Rectal smooth muscle tissue (tissue), 1 donor: ENCODE measurements around the gene ESYT1.
A peak's percentile ranks its signal among the peaks of the same experiment; 100 is the strongest.
"Not testable (repeated sequence)": the region's sequence is repeated elsewhere in the genome, so short reads cannot be mapped to it uniquely, and the experiment has no call there.

ENCODE experiments used
- H3K27ac ChIP-seq: one replicate; pipeline ENCODE4 v1.7.0; 2013; ENCODE audit warnings: low read depth, low read length, inconsistent platforms
- H3K27me3 ChIP-seq: one replicate; pipeline ENCODE4 v1.7.0; 2013; ENCODE audit warnings: low read length; ENCODE audit not compliant: control insufficient read depth, insufficient read depth
- H3K36me3 ChIP-seq: one replicate; pipeline ENCODE4 v1.7.0; 2013; ENCODE audit warnings: low read length; ENCODE audit not compliant: control insufficient read depth, insufficient read depth
- H3K4me1 ChIP-seq: one replicate; pipeline ENCODE4 v1.7.0; 2013; ENCODE audit warnings: low read length; ENCODE audit not compliant: control insufficient read depth, insufficient read depth
- H3K4me3 ChIP-seq: one replicate; pipeline ENCODE4 v1.7.0; 2013; ENCODE audit warnings: low read length
- H3K9ac ChIP-seq: one replicate; pipeline ENCODE4 v1.7.0; 2013; ENCODE audit warnings: low read length

ESYT1 gene

DNA sequence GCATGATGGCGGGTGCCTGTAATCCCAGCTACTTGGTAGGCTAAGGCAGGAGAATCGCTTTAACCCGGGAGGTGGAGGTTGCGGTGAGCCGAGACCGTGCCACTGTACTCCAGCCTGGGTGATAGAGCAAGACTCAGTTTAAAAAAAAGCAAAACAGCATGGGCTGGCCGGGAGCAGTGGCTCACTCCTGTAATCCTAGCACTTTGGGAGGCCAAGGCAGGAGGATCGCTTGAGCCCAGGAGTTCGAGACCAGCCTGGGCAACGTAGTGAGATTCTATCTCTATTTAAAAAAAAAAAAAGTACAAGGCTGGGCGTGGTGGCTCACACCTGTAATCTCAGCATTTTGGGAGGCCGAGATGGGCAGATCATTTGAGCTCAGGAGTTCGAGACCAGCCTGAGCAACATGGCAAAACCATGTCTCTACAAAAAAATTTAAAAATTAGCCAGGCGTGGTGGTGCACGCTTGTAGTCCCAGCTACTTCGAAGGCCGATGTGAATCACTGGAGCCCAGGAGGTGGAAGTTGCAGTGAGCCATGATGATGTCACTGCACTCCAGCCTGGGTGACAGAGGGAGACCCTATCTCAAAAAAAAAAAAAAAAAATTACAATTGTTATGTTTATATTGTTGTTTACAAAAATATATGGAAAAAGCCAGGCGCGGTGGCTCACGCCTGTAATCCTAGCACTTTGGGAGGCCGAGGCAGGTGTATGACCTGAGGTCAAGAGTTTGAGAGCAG, 28.6 kb downstream of the ESYT1 start:
- H3K9ac ChIP-seq, H3K27me3 ChIP-seq: not testable (repeated sequence)
- H3K36me3 ChIP-seq, result peaks cover 24% of the 10 kb centered on the region
- peak overlapping the region; percentile 99 for H3K4me3 ChIP-seq
- H3K27ac ChIP-seq, result peak overlapping the region; percentile 88
- peaks cover 17% of the 10 kb centered on the region for H3K4me1 ChIP-seq

DNA sequence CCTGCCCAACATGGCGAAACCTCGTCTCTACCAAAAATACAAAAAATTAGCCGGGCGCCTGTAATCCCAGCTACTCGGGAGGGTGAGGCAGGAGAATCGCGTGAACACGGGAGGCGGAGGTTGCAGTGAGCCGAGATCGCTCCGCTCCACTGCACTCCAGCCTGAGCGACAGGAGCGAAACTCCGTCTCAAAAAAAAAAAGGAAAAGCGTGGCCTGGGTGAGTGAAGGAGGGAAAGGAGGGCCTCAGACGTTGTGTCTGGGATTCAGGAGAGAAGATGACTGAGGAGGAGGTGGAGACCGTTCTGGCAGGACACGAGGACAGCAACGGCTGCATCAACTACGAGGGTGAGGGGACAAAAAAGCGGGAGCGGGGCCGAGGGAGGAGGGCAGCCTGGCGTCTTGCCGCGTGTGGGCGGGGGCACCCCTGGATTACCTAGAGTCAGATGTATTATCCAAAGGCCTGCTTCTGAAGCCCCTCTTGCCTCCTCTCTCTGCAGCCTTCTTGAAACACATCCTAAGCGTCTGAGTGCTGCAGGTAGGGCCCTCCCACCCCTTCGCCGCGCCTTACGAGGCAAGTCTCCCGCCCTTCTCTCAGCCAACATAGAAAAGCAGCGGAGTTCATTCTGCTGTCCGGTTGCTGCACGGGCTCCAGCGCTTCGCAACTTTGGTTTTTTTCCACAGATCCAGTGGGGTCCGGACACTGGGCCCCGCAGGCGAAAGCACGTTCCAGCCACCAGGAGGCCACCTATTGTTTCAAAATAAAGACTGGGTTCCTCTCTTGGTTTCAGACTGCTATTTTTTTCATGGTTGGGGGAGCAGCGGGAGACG, 29.3 kb downstream of the ESYT1 start:
- peaks cover 32% of the 10 kb centered on the region for H3K36me3 ChIP-seq
- H3K27ac ChIP-seq, result peak overlapping the region; percentile 88
- H3K4me3 ChIP-seq, result peak overlapping the region; percentile 99
- H3K4me1 ChIP-seq, result peaks cover 20% of the 10 kb centered on the region
- H3K9ac ChIP-seq, result peak overlapping the region; percentile 49
- H3K27me3 ChIP-seq, result no peaks in the 10 kb centered on the region

DNA sequence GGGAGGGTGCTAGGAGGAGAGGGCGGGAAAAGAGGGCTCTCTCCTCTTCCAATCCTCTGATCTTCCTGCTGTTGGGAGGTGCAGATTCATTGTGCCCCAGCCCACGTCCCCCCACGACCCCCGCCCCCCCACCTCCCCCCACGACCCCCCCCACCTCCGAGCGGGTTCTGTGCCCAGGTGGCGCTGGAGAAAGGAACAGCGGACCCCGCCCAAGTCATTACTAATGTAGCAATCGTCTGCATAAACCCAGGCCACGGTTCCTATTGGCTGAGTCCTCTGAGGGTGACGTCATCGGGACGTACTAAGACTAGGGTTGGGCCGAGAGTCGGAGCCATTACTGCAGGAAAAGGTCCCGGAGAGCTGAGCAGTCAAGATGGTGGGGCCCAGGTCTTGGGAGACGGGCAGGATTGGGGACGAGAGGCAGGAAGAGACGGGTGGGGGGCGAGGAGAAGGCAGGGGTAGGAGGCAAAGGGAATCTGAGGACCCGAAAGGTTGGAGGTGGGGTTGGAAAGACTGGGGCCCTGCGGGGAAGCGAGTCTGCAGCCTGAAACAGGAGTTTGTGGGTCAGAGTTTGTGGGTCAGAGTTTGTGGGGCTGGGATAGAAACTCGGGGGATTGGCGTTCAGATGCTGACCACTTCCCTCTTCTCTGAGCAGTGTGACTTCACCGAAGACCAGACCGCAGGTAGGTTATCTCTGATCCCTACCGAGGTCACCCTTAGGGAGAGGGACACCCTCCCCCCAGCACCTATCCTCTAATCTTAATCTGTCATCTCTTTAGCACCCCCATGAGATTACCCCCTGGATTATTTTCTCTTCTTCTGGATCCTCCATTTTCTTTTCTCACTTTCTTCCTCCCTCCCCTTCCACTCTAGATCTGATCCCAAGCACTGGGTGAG, 30.2 kb downstream of the ESYT1 start, which contains the start of gene MYL6:
Gene MYL6 (plus strand): TSS at position 331 of the 897 bp plus-strand sequence. CDS start 43 bp downstream, at position 374.
- peaks cover 37% of the 10 kb centered on the region for H3K36me3 ChIP-seq
- H3K4me1 ChIP-seq, result peaks cover 19% of the 10 kb centered on the region
- H3K27me3 ChIP-seq, result no peaks in the 10 kb centered on the region
- H3K9ac ChIP-seq, result peak within 1 kb of the TSS; percentile 99
- H3K27ac ChIP-seq, result peak within 1 kb of the TSS; percentile 99
- H3K4me3 ChIP-seq, result peak within 1 kb of the TSS; percentile 99

DNA sequence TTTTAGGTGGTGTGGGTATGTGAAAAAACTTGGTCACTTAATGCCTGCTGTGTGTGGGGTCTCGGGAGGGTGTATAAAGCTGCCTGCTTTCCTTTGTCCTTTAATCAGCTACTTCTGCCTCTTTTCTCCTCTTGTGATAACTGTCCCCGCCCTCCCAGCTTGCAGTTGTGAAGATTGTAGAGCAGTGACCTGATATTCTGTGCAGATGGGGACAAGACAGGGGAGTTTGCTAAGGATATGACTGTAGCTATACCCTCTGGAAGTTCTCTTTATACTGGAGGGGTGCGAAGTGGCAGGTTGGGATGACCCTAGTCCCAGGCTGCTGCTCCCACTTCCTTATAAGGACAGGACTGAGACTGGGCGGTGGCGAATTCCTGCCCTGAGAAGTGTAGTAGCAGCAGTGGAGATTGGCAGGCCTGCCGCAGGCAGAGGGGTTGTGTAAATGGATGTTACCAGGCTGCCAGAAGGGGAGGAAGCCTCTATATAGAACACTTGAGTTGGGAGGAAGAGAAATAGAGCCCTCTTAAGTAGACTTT, 30.9 kb downstream of the ESYT1 start:
- peaks cover 19% of the 10 kb centered on the region for H3K4me1 ChIP-seq
- H3K27ac ChIP-seq, result peak overlapping the region; percentile 99
- H3K4me3 ChIP-seq, result peak overlapping the region; percentile 99
- H3K27me3 ChIP-seq, result no peaks in the 10 kb centered on the region
- H3K36me3 ChIP-seq, result peaks cover 37% of the 10 kb centered on the region
- H3K9ac ChIP-seq, result peak overlapping the region; percentile 99

DNA sequence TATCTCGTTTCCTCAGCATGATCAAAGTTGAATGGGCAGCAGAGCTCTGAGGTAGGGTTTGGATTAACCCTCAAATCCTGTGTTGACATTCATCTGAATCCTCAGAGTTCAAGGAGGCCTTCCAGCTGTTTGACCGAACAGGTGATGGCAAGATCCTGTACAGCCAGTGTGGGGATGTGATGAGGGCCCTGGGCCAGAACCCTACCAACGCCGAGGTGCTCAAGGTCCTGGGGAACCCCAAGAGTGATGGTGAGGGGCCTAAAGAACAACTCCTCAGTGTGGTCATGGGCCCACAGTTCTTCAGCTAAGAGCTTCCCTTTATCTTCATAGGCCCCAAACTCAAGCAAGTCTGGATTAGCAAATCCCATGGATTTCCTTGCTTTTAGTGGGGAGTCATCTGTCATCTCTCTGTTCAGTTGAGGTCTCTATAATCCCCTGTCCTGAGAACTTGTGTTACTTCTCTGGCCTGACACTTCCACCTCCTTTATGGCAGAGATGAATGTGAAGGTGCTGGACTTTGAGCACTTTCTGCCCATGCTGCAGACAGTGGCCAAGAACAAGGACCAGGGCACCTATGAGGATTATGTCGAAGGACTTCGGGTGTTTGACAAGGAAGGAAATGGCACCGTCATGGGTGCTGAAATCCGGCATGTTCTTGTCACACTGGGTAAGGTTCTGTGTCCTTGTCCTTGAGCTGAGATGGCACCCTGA, 31.6 kb downstream of the ESYT1 start:
- H3K4me3 ChIP-seq, result peak overlapping the region; percentile 99
- no peaks in the 10 kb centered on the region for H3K27me3 ChIP-seq
- peak overlapping the region; percentile 99 for H3K27ac ChIP-seq
- peaks cover 19% of the 10 kb centered on the region for H3K4me1 ChIP-seq
- H3K36me3 ChIP-seq, result peaks cover 37% of the 10 kb centered on the region
- peak overlapping the region; percentile 99 for H3K9ac ChIP-seq

DNA sequence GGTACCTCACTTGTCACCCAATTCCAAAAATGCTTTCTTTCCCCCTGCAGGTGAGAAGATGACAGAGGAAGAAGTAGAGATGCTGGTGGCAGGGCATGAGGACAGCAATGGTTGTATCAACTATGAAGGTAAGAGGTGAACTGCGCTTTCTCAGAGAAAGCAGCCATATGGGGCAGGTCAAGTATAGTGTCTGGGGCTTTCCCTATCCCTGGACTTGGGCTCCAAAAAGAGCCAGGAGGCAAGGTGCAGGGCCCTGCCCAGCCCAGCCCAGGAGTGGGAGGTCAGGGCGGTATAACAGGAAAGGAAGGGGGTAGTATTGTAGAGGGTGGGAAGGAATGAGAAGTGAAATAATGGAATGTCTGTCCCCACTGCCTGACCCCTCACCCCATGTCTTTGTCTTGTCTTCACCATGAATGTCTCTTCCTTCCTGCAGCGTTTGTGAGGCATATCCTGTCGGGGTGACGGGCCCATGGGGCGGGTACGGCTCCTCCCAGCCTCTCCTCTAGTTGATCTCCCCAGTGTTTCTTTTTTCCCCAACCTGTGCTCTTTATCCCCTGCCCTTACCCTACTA, 32.2 kb downstream of the ESYT1 start:
- H3K9ac ChIP-seq, result peak overlapping the region; percentile 99
- peak overlapping the region; percentile 99 for H3K4me3 ChIP-seq
- H3K4me1 ChIP-seq, result peaks cover 19% of the 10 kb centered on the region
- H3K27ac ChIP-seq, result peak overlapping the region; percentile 99
- no peaks in the 10 kb centered on the region for H3K27me3 ChIP-seq
- peaks cover 37% of the 10 kb centered on the region for H3K36me3 ChIP-seq

DNA sequence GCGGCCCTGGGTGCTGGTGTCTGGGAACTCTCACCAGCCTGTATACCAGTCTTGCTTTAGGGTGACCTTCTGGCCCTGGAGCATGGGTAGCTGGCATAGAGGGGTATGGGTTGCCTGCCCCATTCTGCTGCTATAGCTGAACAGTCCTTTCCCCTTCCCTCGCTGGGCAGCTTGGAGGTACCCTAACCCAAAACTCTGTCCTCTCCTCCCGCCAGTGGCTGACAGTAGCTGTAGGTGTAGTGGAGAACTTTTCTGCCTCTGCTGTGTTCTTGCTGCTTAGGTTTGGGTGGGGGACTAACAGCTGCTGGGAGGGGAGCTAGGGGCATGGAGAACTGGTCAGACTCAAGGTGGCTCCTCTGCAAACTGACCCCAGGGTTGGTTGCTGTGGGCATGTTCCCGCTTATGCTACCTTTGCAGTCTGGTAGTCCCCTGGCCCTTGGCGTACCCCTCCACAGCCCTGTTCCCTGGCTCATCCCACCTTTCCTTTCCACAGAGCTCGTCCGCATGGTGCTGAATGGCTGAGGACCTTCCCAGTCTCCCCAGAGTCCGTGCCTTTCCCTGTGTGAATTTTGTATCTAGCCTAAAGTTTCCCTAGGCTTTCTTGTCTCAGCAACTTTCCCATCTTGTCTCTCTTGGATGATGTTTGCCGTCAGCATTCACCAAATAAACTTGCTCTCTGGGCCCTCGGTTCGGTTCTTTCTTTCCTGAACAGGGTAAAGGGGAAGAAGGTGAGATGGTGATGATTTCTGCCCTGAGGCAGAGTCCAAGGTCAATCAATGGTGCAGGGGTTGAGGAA, 33.0 kb downstream of the ESYT1 start:
- peak overlapping the region; percentile 99 for H3K27ac ChIP-seq
- peaks cover 42% of the 10 kb centered on the region for H3K36me3 ChIP-seq
- peak overlapping the region; percentile 99 for H3K4me3 ChIP-seq
- peaks cover 19% of the 10 kb centered on the region for H3K4me1 ChIP-seq
- no peaks in the 10 kb centered on the region for H3K27me3 ChIP-seq
- peak overlapping the region; percentile 40 for H3K9ac ChIP-seq

DNA sequence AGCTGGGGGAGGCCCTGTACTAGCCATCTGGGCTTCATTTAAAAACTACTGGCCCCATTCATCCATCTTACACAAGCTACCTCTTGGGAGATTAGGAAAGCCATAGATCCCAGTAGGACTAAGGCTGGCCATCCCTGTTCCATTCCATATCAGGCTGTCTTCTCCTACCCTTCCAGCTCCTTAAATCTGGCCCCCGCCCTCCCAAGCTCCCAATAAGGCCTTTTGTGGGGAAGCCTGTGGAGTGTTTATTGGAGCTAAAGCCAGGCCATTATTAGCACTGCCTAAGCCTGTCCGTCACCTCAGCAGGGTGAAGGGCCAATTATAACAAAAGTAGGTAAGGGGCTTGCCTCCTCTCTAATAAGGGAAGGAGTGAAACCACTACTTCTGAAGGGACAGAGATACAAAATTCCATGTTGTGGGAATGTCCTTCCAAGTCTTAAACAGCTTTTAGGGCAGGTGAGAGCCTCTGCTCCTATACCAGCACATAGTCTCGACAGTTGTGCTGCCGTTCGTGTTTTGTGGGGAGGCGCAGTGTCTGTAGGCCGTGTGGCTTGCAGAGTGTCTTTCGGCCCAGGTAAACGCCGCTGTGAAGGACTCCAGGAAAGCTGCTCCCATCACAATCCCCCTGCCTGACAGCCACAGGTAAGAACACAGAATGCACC, 33.8 kb downstream of the ESYT1 start:
- Histone ChIP-seq H3K27ac (peak overlapping the region; percentile 99), H3K27me3 (no peaks in the 10 kb centered on the region), H3K4me1 (peaks cover 19% of the 10 kb centered on the region), H3K36me3 (peaks cover 42% of the 10 kb centered on the region), H3K4me3 (peak overlapping the region; percentile 99), H3K9ac (no peak overlapping the region)

DNA sequence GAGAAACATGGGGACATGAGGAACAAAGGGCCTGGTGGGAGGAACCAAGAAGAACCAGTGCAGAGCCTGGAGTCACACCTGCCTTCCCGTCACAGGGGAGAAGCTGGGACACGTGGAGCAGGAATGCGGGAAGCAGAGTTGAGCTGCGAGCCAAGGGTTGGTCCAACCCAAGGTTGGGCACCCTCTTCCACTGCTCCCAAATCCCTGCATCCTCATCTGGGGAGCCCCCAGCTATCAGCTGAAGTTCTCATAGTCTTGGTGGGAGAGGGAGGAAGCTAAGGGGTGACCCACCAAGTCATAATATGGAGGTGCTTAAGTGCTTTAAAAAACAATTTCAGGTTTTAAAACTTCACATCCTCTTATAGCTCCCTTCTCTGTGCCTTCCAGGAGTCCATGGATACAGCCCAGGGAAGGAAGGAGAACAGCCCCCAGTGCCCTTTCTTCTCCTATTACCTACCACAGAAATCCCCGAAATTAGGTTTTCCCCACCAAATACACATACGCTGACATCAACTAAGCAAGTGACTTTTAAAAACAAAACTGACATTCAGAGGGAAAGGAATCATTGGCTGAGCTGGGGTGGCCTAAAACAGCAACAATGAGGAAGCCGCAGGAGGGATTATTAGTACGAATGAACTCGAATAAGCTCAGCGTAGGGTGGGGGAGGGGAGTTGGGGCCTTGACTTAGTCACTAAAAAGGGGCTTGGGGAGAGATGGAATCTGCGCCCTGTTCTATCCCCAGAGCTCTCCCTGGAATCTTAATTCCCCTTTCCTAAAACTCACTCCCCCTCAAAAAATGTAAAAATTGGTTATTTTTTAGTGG, 34.6 kb downstream of the ESYT1 start:
- Histone ChIP-seq H3K36me3 (peaks cover 46% of the 10 kb centered on the region), H3K4me3 (no peak overlapping the region), H3K27ac (peak overlapping the region; percentile 99), H3K27me3 (no peaks in the 10 kb centered on the region), H3K4me1 (peaks cover 19% of the 10 kb centered on the region), H3K9ac (no peak overlapping the region)
